ENCODE measurements around the gene EDAR. TPM values are rescaled to one million over a fixed set of nuclear protein-coding genes. Genes with fewer than 3 reads are reported as not detected.

Gene EDAR
- total and polyA plus RNA-seq, 2 of the 8 experiments (the other 6 are each of a cell fraction or from before 2014, with no cell fraction given), result not detected

DNA sequence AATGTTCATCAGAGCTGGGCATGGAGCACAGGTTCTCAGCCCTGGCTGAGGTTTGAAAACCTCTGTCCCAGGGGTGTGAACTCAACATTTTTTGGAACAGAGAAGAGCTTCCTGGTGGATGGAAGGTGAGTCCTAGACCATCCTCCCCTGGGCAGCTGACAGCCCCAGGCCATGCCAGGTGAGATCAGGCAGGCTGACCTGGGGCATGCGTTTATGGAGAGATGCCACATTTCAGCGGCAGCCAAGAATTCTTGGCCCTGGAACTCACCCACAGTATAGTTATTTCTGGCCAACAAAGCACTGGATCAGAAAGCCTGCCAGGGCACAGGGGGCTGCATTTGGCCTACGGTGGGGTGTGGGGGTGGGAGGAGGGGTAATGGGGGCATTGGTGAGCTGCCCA lies 83.8 kb downstream of the EDAR start:
- Histone ChIP-seq H3K23me2 (ENCODE audit: low read depth, low read length) (no peaks in the 10 kb centered on the region), H4K20me1 (replicated peaks in 1 of 2; ENCODE audit: control insufficient read depth in 1 of 2, insufficient read depth in 2 of 2, low read length in 2 of 2) (no peaks in the 10 kb centered on the region), H4K8ac (ENCODE audit: extremely low read depth, insufficient read depth, low read length) (no peak overlapping the region), H3K9ac (replicated peaks in 1 of 4; ENCODE audit: extremely low read depth in 1 of 4, low read depth in 3 of 4, low read length in 3 of 4) (no peak overlapping the region), H3K79me2 (ENCODE audit: control insufficient read depth in 1 of 2, insufficient read depth in 2 of 2, low read length in 2 of 2) (no peaks in the 10 kb centered on the region), H2BK120ac (replicated peaks; ENCODE audit: low read depth, low read length) (no peak overlapping the region), H2BK12ac (ENCODE audit: low read depth, low read length) (no peak overlapping the region), H2AK5ac (ENCODE audit: low read depth, low read length) (no peak overlapping the region), H3K9me3 (ENCODE audit: insufficient read depth in 2 of 2, low read depth in 1 of 2, low read length in 1 of 2) (no peaks in the 10 kb centered on the region), H3K79me1 (ENCODE audit: low read depth, low read length) (no peaks in the 10 kb centered on the region), H4K91ac (replicated peaks; ENCODE audit: insufficient read length, low read length) (no peak overlapping the region), H2AFZ (ENCODE audit: low read length) (no peak overlapping the region), H3K4me1 (replicated peaks in 1 of 4; ENCODE audit: control insufficient read depth in 3 of 4, insufficient read depth in 4 of 4, low read length in 3 of 4) (no peaks in the 10 kb centered on the region), H3K4me2 (ENCODE audit: insufficient read depth in 1 of 2, low read depth in 2 of 2, low read length in 2 of 2) (no peak overlapping the region), H2BK15ac (ENCODE audit: low read length) (no peak overlapping the region), H2BK5ac (ENCODE audit: low read depth, low read length) (no peak overlapping the region), H4K5ac (ENCODE audit: insufficient read length, low read depth, low read length) (no peak overlapping the region), H3K4ac (replicated peaks; ENCODE audit: insufficient read length, low read depth, low read length) (no peak overlapping the region), H3K36me3 (ENCODE audit: control insufficient read depth in 2 of 4, insufficient read depth in 4 of 4, low read length in 3 of 4) (no peaks in the 10 kb centered on the region), H3K56ac (replicated peaks; ENCODE audit: insufficient read length, low read depth, low read length) (no peak overlapping the region), H2BK20ac (ENCODE audit: low read length) (no peak overlapping the region), H3K18ac (ENCODE audit: extremely low read depth, low read length) (no peak overlapping the region), H3K27ac (ENCODE audit: low read depth, low read length) (no peak overlapping the region), H3K14ac (ENCODE audit: insufficient read length) (no peak overlapping the region), H3K23ac (ENCODE audit: insufficient read length) (no peak overlapping the region), H3K4me3 (ENCODE audit: extremely low read depth in 1 of 4, insufficient read depth in 2 of 4, low read depth in 3 of 4, low read length in 4 of 4) (no peak overlapping the region), H3K27me3 (replicated peaks in 1 of 4; ENCODE audit: control insufficient read depth in 3 of 4, extremely low read depth in 1 of 4, insufficient read depth in 3 of 4, low read length in 3 of 4) (no peaks in the 10 kb centered on the region)
- ChIA-PET POLR2A (ENCODE audit: partially characterized antibody) (interaction anchor here (1.7 kb wide), 1 partner anchor 8 kb away, joined by 4 read pairs; no protein-coding TSS in a partner anchor), CTCF (ENCODE audit: partially characterized antibody) (interaction anchor here (0.8 kb wide), 2 partner anchors 51 to 97 kb away, joined by 3 read pairs; no protein-coding TSS in a partner anchor)
- WGBS, 2 experiments (ENCODE audit: extremely low coverage in 1 of 2, insufficient coverage in 1 of 2, insufficient read length in 1 of 2, insufficient replicate concordance in 2 of 2, low coverage in 1 of 2, low lambda C conversion rate in 2 of 2, missing lambda C conversion rate in 1 of 2), result 96% methylated on average over 3 of the region's 3 CpGs; no CpG with 5 or more reads in 1 of the 2 experiments
- FAIRE-seq (no peak), DNase-seq (ENCODE audit: low read depth in 1 of 2, low spot score in 2 of 2) (no peak)
- TF ChIP-seq SP4 (IDR thresholded peaks at IDR 0.05; ENCODE audit: low read length), result no peak
- TF ChIP-seq HDAC2 (IDR thresholded peaks at IDR 0.05; ENCODE audit: borderline replicate concordance in 1 of 2, low read depth in 2 of 2, low read length in 2 of 2), result no peak
- TF ChIP-seq, protein P1, sequence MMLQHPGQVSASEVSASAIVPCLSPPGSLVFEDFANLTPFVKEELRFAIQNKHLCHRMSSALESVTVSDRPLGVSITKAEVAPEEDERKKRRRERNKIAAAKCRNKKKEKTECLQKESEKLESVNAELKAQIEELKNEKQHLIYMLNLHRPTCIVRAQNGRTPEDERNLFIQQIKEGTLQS (IDR thresholded peaks at IDR 0.05; ENCODE audit: insufficient read depth, low read depth, low read length), result no peak
- TF ChIP-seq CREB1 (IDR thresholded peaks at IDR 0.05), result no peak
- TF ChIP-seq TAF1 (IDR thresholded peaks at IDR 0.05; ENCODE audit: low read depth, low read length), result no peak
- TF ChIP-seq JUND (IDR thresholded peaks at IDR 0.05; ENCODE audit: low read length), result no peak

All from H1 (cell line).